NCI-H524 (cell line): Measurements from ENCODE around the gene CPD.
"Not testable (repeated sequence)": the region's sequence is repeated elsewhere in the genome, so short reads cannot be mapped to it uniquely, and the experiment has no call there.

Experiments used
- DNase-seq, 2 experiments: peaks; one replicate each; lab custom pipeline; 2025; lab: John Stamatoyannopoulos, UW

CPD gene

DNA sequence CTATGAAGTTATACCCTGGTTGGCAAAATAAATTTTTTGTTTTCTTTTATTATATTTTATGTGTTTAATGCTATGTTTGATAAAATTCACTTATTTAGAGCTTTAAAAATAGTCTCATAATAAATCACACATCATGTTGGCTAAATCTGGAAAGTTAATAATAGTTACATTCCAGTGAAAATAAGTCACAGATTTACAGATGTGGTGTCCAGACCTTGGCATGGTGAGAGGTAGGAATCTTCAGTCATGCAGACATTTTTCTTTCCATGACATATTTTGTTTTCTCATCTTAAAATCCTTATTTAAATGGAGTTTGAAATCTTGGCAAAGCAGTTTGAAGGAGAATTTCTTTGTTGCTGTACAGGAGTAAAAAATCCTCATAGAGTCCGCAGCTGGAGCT lies 50.4 kb downstream of the CPD start:
- no peak for DNase-seq

GRCh38 chr17:30433514-30433913 lies 54.8 kb downstream of the CPD start:
- DNase-seq: peak; percentile 12 to 52

DNA sequence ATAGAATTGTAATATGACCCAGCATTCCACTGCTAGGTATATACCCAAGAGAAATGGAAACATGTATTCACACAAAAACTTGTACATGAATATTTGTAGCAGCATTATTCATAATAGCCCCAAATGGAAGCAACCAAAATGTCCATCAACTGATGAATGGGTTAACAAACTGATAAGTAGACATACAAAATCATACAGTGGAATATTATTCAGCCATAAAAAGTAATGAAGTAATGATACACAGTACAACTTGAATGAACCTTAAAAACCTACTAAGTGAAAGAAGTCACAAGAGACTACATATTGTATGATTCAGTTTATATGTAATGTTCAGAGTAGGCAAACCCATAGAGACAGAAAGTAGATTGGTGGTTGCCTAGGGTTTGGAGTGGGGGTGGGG lies 58.0 kb downstream of the CPD start:
- DNase-seq: no peak

DNA sequence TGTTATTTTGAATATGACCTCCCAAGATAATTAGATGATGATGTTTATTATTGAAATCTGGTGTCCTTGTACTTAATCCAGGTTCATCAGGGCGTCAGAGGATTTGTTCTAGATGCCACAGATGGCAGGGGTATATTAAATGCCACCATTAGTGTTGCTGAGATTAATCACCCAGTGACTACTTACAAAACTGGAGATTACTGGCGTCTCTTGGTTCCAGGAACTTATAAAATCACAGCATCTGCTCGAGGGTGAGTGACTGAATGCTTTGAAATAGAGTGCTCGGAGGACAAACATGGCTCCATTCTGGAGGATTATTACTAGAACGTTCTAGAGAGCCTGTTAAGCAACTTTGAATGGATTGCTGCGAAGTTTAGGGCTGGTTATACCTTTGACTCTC lies 65.0 kb downstream of the CPD start:
- DNase-seq: peak; percentile 98 to 99

- DNase-seq: not testable (repeated sequence)
Measured at GRCh38 chr17:30446640-30447039, 67.9 kb downstream of the CPD start.

DNA sequence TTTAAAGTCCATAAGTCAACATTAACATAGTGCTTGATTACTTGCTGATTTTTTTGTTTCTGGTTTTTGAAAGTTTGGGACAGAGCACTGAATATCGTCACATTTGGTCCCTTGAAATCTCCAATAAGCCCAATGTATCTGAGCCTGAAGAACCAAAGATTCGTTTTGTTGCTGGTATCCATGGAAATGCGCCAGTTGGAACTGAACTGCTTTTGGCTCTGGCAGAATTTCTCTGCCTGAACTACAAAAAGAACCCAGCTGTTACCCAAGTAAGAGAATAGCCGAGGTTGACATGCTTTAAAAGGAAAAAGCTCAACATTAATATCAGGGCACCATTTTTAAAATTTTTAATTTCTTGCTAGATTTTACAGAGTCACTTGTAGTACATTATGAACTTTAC lies 70.8 kb downstream of the CPD start:
- DNase-seq: no peak

GRCh38 chr17:30450125-30451027 lies 71.6 kb downstream of the CPD start:
- no peak for DNase-seq

DNA sequence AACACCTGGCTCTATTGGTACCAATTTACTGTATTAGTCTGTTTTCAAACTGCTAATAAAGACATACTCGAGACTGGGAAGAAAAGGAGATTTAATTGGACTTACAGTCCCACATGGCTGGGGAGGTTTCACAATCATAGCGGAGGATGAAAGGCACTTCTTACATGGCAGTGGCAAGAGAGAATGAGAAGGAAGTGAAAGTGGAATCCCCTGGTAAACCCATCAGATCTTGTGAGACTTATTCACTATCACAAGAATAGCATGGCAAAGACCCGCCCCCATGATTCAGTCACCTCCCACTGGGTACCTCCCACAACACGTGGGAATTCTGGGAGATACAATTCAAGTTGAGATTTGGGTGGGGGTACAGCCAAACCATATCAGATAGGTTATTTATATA lies 75.9 kb downstream of the CPD start:
- DNase-seq: no peak

GRCh38 chr17:30458371-30458770 lies 79.6 kb downstream of the CPD start:
- DNase-seq: no peak

DNA sequence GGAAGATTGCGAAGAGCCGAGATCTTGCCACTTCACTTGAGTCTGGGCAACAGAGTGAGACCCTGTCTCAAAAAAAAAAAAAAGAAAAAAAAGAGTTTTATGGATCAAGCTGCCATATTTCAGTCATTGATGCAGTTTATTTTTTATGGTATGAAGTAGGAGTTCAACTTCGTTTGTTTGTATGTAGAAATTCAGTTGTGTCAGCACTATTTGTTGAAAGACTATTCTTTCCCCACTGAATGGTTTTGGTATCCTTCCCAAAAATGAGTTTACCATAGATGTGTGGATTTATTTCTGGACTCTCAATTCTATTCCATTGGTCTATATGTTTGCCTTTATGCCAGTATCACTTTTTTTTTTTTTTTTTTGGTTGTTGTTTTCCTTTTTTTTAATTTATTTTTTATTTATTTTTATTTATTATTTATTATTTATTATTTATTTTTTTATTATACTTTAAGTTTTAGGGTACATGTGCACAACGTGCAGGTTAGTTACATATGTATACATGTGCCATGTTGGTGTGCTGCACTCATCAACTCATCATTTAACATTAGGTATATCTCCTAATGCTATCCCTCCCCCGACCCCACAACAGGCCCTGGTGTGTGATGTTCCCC lies 80.2 kb downstream of the CPD start:
- DNase-seq: not testable (repeated sequence)

DNA sequence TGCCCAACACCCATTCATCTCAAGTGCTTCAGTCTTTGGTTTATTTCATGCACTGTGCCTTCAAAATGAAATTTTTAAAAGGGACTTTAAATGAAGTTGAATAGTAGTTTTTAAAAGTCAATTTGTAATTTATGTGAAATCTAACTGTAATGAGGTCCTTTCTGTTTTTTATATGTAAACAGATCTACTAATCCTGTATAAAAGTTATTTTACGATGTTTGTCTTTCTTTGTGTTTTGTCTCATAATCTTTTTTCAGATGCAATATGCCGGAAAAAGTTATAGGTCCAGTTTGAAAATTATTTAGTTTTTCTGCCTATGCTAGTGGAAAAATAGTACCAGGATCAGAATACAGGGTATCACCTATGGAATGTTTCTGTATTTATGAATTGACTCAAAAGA lies 89.7 kb downstream of the CPD start:
- no peak for DNase-seq

- no peak for DNase-seq
Measured at GRCh38 chr17:30472238-30472890, 93.6 kb downstream of the CPD start.

DNA sequence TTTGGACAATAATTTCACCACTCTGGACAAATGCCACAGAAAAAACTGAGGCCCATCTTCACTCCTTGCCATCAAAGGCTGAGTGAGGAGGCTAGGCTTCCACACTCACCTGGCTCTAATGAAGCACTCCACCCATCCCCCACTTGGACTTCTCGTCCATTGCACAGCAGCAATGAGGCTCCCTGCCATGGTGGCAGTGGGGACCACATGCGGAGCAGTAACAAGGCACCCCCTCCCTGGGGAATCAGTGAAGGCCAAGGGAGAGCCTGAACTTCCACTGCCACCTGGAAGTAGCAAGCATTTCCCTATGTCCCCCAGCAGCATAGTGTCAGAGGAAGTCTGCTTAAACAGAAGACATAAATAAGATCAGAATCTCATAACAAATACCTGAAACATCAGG lies 96.5 kb downstream of the CPD start:
- DNase-seq: no peak

- peak in 1 of 2 experiments; percentile 36 for DNase-seq
Measured at GRCh38 chr17:30476726-30477082, 98.0 kb downstream of the CPD start.

DNA sequence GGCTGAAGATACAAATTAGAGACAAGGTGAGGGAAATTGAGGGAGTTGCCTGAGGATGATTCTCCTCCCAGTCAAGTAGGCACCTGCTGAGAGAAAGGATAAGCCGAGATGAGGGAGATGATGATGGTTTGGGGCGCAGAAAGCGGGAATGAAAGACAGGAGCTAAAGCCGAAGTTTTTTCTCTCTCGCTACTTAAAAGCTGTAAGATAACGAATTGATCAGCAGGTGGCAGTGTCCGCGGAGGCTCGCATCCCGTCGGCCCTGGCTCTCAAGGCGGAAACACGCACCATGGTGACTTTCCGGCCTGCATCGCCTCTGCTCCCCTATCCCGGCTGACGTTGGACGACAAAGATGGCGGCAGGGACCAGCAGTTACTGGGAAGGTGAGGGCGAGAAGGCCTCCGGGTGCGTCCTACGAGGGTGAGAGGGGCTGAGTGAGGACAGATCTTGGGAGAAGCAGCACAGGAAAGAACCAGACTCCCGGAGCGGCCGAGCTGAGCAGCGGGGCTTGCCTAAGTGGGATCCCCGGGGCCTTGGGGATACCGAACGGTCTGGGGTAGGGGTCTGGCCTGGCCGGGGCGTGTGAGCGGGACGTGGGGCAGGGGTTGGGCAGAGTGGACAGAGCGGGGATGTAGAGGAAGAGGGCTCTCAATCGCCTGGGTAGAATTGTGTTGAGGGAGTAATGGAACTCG lies 98.5 kb downstream of the CPD start, which contains the start of gene GOSR1:
Gene GOSR1, plus strand, starts transcription at position 326 of the 691 bp plus-strand sequence. Its CDS starts 26 bp downstream, at position 352.
- DNase-seq: peak; percentile 94 to 98

DNA sequence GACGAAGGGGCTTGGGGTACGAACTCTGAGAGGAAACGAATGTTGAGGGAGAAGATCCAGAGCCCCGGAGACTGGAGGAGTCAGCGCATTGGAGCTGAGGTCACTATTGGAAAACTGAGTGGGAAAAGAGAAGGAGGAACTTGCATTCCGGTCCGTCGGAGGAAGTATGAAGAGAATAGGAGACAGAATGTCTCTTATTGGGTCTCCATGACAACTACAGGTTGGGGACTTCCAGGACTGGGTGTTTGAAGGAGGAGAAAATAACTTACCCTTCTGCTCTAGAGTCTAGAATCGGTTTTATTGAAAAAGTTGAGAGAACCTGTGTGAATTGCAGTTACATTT lies 99.0 kb downstream of the CPD start:
- no peak for DNase-seq

DNA sequence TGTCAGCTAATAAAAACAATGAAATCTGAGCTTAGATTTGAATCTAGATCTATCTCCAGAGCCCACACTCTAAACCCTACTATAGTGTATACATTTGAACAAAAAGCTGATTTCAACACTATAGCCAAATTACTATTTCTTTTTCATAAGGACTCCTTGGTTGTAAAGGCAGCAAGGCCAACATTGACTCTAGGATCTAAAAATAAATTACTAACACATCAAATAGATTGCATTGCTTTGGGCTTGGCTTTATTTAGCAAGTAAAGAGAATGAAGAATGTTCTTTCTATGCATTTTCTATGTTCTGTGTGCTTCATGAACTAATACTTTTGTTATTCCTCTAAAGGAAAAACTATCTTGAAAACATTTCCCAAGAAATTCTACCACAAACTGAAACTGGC lies 103.8 kb downstream of the CPD start:
- DNase-seq: no peak

DNA sequence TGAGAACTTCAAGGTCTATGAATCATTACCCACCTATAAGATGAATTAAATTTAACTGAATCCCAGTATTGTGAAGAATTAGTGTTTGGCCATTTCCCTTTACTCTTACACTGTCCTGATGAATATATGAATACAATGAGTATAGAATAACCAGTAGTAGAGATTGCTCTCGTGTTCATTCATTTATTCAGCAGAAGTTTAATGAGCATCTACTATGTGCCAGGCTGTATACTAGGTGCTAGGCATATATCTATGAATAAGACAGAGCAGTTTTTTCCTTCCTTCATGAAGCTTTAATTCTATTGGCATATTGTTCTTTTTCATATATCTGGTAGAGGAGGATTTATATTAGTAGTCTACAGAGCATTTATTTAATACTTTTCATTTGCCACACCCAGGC lies 104.4 kb downstream of the CPD start:
- no peak for DNase-seq

DNA sequence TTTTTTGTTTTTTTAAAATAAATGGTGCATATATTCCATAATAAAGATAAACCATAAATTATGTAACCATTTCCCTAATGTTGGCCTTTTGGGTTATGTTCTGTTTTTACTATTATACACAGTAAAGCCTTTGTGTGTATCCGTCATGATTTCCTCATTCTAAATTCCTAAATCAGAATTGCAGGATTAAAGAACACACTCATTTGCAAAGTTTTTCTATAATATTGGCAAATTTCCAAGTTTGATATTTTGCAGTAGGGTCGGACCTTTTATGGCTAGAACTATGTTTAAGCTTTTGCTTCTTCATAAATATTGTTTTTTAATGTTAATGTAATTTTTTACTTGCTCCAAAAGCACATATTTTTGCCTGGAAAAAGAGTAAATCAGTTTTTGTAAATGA lies 115.1 kb downstream of the CPD start:
- DNase-seq: no peak

DNA sequence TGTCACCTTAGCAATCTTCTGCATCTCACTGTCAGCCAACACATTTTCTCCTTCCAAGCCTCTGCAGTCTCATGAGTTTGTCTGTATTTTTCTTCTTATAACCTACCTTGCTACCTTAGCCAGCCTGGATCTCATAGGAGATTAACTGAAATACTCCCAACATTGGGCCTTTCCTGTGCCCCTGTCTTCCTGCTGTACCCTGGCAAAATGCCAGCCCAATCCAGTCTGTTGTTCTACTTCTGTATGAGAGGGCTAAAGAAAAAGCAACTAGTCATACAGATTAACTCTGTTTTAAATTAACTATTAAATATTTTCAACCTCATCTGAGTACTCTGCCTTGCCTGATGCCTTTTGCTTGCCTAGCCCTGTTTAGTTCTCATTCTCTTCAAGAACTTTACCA lies 116.9 kb downstream of the CPD start:
- peak in 1 of 2 experiments; percentile 43 for DNase-seq

DNA sequence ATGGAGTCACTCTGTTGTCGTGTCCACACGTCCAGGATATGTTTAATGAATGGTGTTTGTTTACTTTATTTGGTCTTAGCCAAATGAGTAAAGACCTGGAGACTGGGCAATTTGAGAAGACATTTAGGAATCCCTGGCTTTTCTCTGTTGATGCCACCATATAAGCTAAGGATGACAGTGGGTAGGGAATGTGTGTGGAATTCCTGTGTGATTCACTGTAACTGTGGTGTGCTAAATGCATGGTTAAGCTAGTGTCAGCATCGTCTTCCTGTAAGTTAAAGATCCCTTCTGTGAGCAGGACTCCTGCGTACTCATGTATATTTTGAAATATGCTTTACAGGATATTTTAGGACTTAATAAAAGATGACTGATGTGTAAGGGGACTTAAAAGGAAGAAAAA lies 124.8 kb downstream of the CPD start:
- DNase-seq: no peak

GRCh38 chr17:30505868-30506417 lies 127.2 kb downstream of the CPD start:
- DNase-seq: no peak
